HEK293 (cell line): ENCODE data around the gene FARSA.

Source experiments
- KLF8 ChIP-seq: fragments of 450-650 bp; formaldehyde crosslinking; IDR thresholded peaks from 2 replicates; pipeline ENCODE4 v1.5.1; 2016; ENCODE audit warnings: missing biosample characterization, missing genetic modification characterization
- ZFHX2 ChIP-seq: fragments of 450-650 bp; formaldehyde crosslinking; conservative IDR thresholded peaks from 2 replicates; pipeline ENCODE4 v1.5.1; 2016; ENCODE audit warnings: missing biosample characterization, missing genetic modification characterization
- ZFP41 ChIP-seq: fragments of 450-650 bp; formaldehyde crosslinking; IDR thresholded peaks from 2 replicates; pipeline ENCODE4 v1.5.1; 2016; ENCODE audit warnings: missing biosample characterization, missing genetic modification characterization, borderline replicate concordance
- ZNF561 ChIP-seq: fragments of 450-650 bp; IDR thresholded peaks from 2 replicates; pipeline ENCODE4 v1.5.1; 2018; ENCODE audit warnings: missing biosample characterization, missing genetic modification characterization, borderline replicate concordance
- ZSCAN16 ChIP-seq: fragments of 450-650 bp; formaldehyde crosslinking; IDR thresholded peaks from 2 replicates; pipeline ENCODE4 v1.5.1; 2016; ENCODE audit warnings: missing biosample characterization, missing genetic modification characterization
- TF ChIP-seq, protein P1 (sequence below): fragments of 450-650 bp; formaldehyde crosslinking; IDR thresholded peaks from 2 replicates; pipeline ENCODE4 v1.5.1; 2016; ENCODE audit warnings: missing biosample characterization, missing genetic modification characterization

Gene FARSA

DNA sequence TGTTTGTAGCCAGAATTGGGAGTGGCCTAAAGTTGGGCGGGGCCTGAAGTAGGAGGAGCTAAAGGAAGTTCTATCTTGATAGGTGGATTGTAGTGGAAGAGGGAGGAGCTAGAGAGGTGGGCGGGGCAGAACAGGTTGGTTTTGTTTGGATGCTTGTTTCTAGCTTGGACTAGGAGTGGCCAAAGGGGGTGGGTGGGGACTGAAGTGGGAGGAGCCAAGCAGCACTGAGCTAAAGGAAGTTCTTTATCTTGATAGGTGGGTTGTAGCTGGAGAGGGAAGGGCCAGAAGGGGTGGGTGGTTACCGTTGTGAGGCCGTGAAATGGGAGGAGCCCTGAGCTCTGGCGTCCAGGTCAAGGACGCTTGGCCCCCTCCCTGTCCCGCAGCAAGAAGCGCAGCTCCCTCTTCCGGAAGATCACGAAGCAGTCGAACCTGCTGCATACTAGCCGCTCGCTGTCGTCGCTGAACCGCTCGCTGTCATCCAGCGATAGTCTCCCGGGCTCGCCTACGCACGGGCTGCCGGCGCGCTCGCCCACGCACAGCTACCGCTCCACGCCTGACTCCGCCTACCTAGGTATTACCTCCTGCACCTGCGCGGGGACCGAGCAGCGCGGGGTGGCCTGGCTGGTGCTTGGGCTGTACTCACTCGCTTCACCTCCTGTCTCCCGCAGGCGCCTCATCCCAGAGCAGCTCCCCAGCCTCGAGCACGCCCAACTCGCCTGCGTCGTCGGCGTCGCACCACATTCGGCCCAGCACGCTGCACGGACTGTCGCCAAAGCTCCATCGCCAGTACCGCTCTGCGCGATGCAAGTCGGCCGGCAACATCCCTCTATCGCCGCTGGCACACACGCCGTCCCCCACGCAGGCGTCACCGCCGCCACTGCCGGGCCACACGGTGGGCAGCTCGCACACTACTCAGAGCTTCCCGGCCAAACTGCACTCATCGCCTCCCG, 60.3 kb downstream of the FARSA start (continued):
- TF ChIP-seq, protein P1, sequence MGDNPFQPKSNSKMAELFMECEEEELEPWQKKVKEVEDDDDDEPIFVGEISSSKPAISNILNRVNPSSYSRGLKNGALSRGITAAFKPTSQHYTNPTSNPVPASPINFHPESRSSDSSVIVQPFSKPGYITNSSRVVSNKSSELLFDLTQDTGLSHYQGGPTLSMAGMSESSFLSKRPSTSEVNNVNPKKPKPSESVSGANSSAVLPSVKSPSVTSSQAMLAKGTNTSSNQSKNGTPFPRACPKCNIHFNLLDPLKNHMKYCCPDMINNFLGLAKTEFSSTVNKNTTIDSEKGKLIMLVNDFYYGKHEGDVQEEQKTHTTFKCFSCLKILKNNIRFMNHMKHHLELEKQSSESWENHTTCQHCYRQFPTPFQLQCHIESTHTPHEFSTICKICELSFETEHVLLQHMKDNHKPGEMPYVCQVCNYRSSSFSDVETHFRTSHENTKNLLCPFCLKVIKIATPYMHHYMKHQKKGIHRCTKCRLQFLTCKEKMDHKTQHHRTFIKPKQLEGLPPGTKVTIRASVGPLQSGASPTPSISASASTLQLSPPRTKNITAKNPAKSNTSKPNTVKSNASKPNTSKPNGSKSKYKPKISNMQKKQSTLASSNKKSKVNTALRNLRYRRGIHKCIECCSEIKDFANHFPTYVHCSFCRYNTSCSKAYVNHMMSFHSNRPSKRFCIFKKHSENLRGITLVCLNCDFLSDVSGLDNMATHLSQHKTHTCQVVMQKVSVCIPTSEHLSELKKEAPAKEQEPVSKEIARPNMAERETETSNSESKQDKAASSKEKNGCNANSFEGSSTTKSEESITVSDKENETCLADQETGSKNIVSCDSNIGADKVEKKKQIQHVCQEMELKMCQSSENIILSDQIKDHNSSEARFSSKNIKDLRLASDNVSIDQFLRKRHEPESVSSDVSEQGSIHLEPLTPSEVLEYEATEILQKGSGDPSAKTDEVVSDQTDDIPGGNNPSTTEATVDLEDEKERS, result no peak
- TF ChIP-seq ZFHX2 (tag by site-specific recombination), result no peak
- no peak for TF ChIP-seq ZNF561 (tag by site-specific recombination)
- TF ChIP-seq ZSCAN16, result no peak
- no peak for TF ChIP-seq ZFP41 (tag by site-specific recombination)
- TF ChIP-seq KLF8 (tag by site-specific recombination), result peak; percentile 46; the same call in 1 of the 2 replicates
